ENCODE data around the gene SNAPC1.
A peak's percentile ranks its signal among the peaks of the same experiment; 100 is the strongest.

Gene SNAPC1

GRCh38 chr14:61764342-61765122 lies 2.3 kb downstream of the SNAPC1 start:
- DNase-seq (no peak), ATAC-seq (no peak)
- Mint-ChIP-seq H3K27me3 (no peaks in the 10 kb centered on the region), H3K4me3 (peak overlapping the region; percentile 98), H3K4me1 (peaks cover 49% of the 10 kb centered on the region), H3K27ac (peak overlapping the region in 1 of 2 donors; percentile 46), H3K9me3 (no peaks in the 10 kb centered on the region)

GRCh38 chr14:61765225-61765943 lies 3.2 kb downstream of the SNAPC1 start:
- peak overlapping the region in 1 of 2 donors; percentile 85 for H3K27ac Mint-ChIP-seq
- no peak for DNase-seq
- peak overlapping the region in 1 of 2 donors; percentile 98 for H3K4me3 Mint-ChIP-seq
- no peaks in the 10 kb centered on the region for H3K27me3 Mint-ChIP-seq
- peaks cover 49% of the 10 kb centered on the region for H3K4me1 Mint-ChIP-seq
- no peaks in the 10 kb centered on the region for H3K9me3 Mint-ChIP-seq
- no peak for ATAC-seq

- Mint-ChIP-seq H3K27ac (peak overlapping the region in 1 of 2 donors; percentile 56), H3K9me3 (no peaks in the 10 kb centered on the region), H3K27me3 (no peaks in the 10 kb centered on the region), H3K4me3 (no peak overlapping the region), H3K4me1 (peaks cover 47% of the 10 kb centered on the region)
- DNase-seq (no peak), ATAC-seq (no peak)
Measured at GRCh38 chr14:61766151-61766550, 3.9 kb downstream of the SNAPC1 start.

GRCh38 chr14:61768240-61768639 lies 6.0 kb downstream of the SNAPC1 start:
- no peak overlapping the region for H3K27ac Mint-ChIP-seq
- no peaks in the 10 kb centered on the region for H3K27me3 Mint-ChIP-seq
- ATAC-seq (no peak), DNase-seq (no peak)
- H3K4me1 Mint-ChIP-seq, result peaks cover 30% of the 10 kb centered on the region
- no peaks in the 10 kb centered on the region for H3K9me3 Mint-ChIP-seq
- no peak overlapping the region for H3K4me3 Mint-ChIP-seq

- Mint-ChIP-seq H3K27ac (no peak overlapping the region), H3K4me3 (no peak overlapping the region), H3K9me3 (no peaks in the 10 kb centered on the region), H3K4me1 (peaks cover 15% of the 10 kb centered on the region), H3K27me3 (no peaks in the 10 kb centered on the region)
- ATAC-seq (no peak), DNase-seq (no peak)
Measured at GRCh38 chr14:61769893-61770292, 7.7 kb downstream of the SNAPC1 start.

- DNase-seq (no peak), ATAC-seq (no peak)
- peaks cover 15% of the 10 kb centered on the region for H3K4me1 Mint-ChIP-seq
- H3K9me3 Mint-ChIP-seq, result no peaks in the 10 kb centered on the region
- H3K27ac Mint-ChIP-seq, result no peak overlapping the region
- no peak overlapping the region for H3K4me3 Mint-ChIP-seq
- no peaks in the 10 kb centered on the region for H3K27me3 Mint-ChIP-seq
Measured at GRCh38 chr14:61774861-61775260, 12.6 kb downstream of the SNAPC1 start.

GRCh38 chr14:61780125-61780524 lies 17.9 kb downstream of the SNAPC1 start:
- H3K4me1 Mint-ChIP-seq, result peaks cover 40% of the 10 kb centered on the region
- DNase-seq (peak in 1 of 2 donors; percentile 43), ATAC-seq (peak; percentile 99)
- no peaks in the 10 kb centered on the region for H3K9me3 Mint-ChIP-seq
- peak overlapping the region; percentile 94 to 97 for H3K27ac Mint-ChIP-seq
- H3K27me3 Mint-ChIP-seq, result no peaks in the 10 kb centered on the region
- peak overlapping the region; percentile 60 to 71 for H3K4me3 Mint-ChIP-seq

GRCh38 chr14:61797309-61797708 lies 35.1 kb downstream of the SNAPC1 start:
- Mint-ChIP-seq H3K4me1 (no peaks in the 10 kb centered on the region), H3K4me3 (no peak overlapping the region), H3K9me3 (no peaks in the 10 kb centered on the region), H3K27ac (no peak overlapping the region), H3K27me3 (no peaks in the 10 kb centered on the region)
- no peak for ATAC-seq
- DNase-seq, result no peak

GRCh38 chr14:61802010-61802568 lies 39.9 kb downstream of the SNAPC1 start:
- Mint-ChIP-seq H3K4me3 (no peak overlapping the region), H3K27ac (no peak overlapping the region), H3K9me3 (no peaks in the 10 kb centered on the region), H3K4me1 (no peaks in the 10 kb centered on the region), H3K27me3 (no peaks in the 10 kb centered on the region)
- DNase-seq (no peak), ATAC-seq (no peak)

- Mint-ChIP-seq H3K4me3 (no peak overlapping the region), H3K27me3 (peaks cover 7% of the 10 kb centered on the region), H3K9me3 (no peaks in the 10 kb centered on the region), H3K4me1 (no peaks in the 10 kb centered on the region), H3K27ac (no peak overlapping the region)
- ATAC-seq (no peak), DNase-seq (no peak)
Measured at GRCh38 chr14:61803755-61804154, 41.5 kb downstream of the SNAPC1 start.

- ATAC-seq (no peak), DNase-seq (no peak)
- H3K9me3 Mint-ChIP-seq, result no peaks in the 10 kb centered on the region
Measured at GRCh38 chr14:61805451-61805850, 43.2 kb downstream of the SNAPC1 start.

GRCh38 chr14:61811882-61812346 lies 49.7 kb downstream of the SNAPC1 start:
- peaks cover 13% of the 10 kb centered on the region for H3K4me1 Mint-ChIP-seq
- no peak overlapping the region for H3K27ac Mint-ChIP-seq

More at GRCh38 chr14:61805451-61805850, 43.2 kb downstream of the SNAPC1 start:
- Mint-ChIP-seq H3K4me1 (no peaks in the 10 kb centered on the region), H3K4me3 (no peak overlapping the region), H3K27me3 (peaks cover 20% of the 10 kb centered on the region), H3K27ac (no peak overlapping the region)

GRCh38 chr14:61812347-61813095 lies 50.3 kb downstream of the SNAPC1 start, which contains the start of gene SYT16:
SYT16 (plus strand) TSS chr14:61812703.
- DNase-seq (peak; percentile 25 to 29), ATAC-seq (peak; percentile 80)
- Mint-ChIP-seq H3K27ac (no peak within 1 kb of the TSS), H3K4me3 (peak within 1 kb of the TSS; percentile 81 to 87), H3K4me1 (peaks cover 13% of the 10 kb centered on the region), H3K9me3 (no peaks in the 10 kb centered on the region), H3K27me3 (peaks cover 85% of the 10 kb centered on the region)

More at GRCh38 chr14:61811882-61812346, 49.7 kb downstream of the SNAPC1 start:
- ATAC-seq (no peak), DNase-seq (no peak)
- peaks cover 81% of the 10 kb centered on the region for H3K27me3 Mint-ChIP-seq
- H3K9me3 Mint-ChIP-seq, result no peaks in the 10 kb centered on the region
- H3K4me3 Mint-ChIP-seq, result peak overlapping the region; percentile 81 to 87

GRCh38 chr14:61813096-61813606 lies 50.9 kb downstream of the SNAPC1 start:
- ATAC-seq, result no peak

GRCh38 chr14:61822458-61822857 lies 60.2 kb downstream of the SNAPC1 start:
- H3K27me3 Mint-ChIP-seq, result peaks cover 8% of the 10 kb centered on the region
- ATAC-seq, result no peak
- H3K4me3 Mint-ChIP-seq, result no peak overlapping the region
- DNase-seq, result no peak
- peaks cover 0 to 5% of the 10 kb centered on the region in 2 donors for H3K9me3 Mint-ChIP-seq
- peaks cover 6% of the 10 kb centered on the region for H3K4me1 Mint-ChIP-seq
- no peak overlapping the region for H3K27ac Mint-ChIP-seq

More at GRCh38 chr14:61813096-61813606, 50.9 kb downstream of the SNAPC1 start:
- Mint-ChIP-seq H3K9me3 (no peaks in the 10 kb centered on the region), H3K4me1 (peaks cover 13% of the 10 kb centered on the region), H3K27me3 (peaks cover 79% of the 10 kb centered on the region), H3K27ac (no peak overlapping the region), H3K4me3 (peak overlapping the region; percentile 72 to 75)
- no peak for DNase-seq

All from stimulated activated naive CD8-positive, alpha-beta T cell treated with anti-CD3 and anti-CD28 coated beads, Interleukin-15, amount 100 ng/mL, for 72 hours (primary cell).